Epithelial cell of prostate (primary cell): ENCODE results near the gene CST9L.

Experiments
- DNase-seq: peaks from one replicate; pipeline ENCODE4 v3.0.0-alpha.2; 2011; ENCODE audit warnings: low read depth, low spot score
- H3K27ac ChIP-seq: fragments of 450-650 bp; 2 replicates; pipeline ENCODE4 v1.5.1; 2017; ENCODE audit warnings: mild to moderate bottlenecking

Gene CST9L

GRCh38 chr20:23550227-23550626 lies 18.1 kb downstream of the CST9L start:
- peak; percentile 34 for DNase-seq
- H3K27ac ChIP-seq, result no peak overlapping the region

- no peak for DNase-seq
- no peak overlapping the region for H3K27ac ChIP-seq
Observed at GRCh38 chr20:23548408-23548807, 19.9 kb downstream of the CST9L start.

GRCh38 chr20:23547613-23548012 lies 20.7 kb downstream of the CST9L start:
- no peak overlapping the region for H3K27ac ChIP-seq
- DNase-seq, result no peak

- H3K27ac ChIP-seq, result no peak overlapping the region
- DNase-seq, result no peak
Observed at GRCh38 chr20:23546435-23547144, 21.7 kb downstream of the CST9L start.

GRCh38 chr20:23544133-23544532 lies 24.2 kb downstream of the CST9L start:
- no peak for DNase-seq
- no peak overlapping the region for H3K27ac ChIP-seq

- H3K27ac ChIP-seq, result no peak overlapping the region
- no peak for DNase-seq
Observed at GRCh38 chr20:23542801-23543200, 25.5 kb downstream of the CST9L start.

GRCh38 chr20:23541776-23542175 lies 26.5 kb downstream of the CST9L start:
- peak overlapping the region; percentile 35 for H3K27ac ChIP-seq
- no peak for DNase-seq

- no peak for DNase-seq
- H3K27ac ChIP-seq, result peak overlapping the region; percentile 35
Observed at GRCh38 chr20:23541330-23541729, 27.0 kb downstream of the CST9L start.

GRCh38 chr20:23540624-23541023 lies 27.7 kb downstream of the CST9L start:
- peak overlapping the region; percentile 35 for H3K27ac ChIP-seq
- DNase-seq, result peak; percentile 33

- DNase-seq, result no peak
- no peak overlapping the region for H3K27ac ChIP-seq
Observed at GRCh38 chr20:23537030-23537429, 31.3 kb downstream of the CST9L start.

- no peak for DNase-seq
- no peak overlapping the region for H3K27ac ChIP-seq
Observed at GRCh38 chr20:23536328-23536974, 31.8 kb downstream of the CST9L start.

GRCh38 chr20:23534801-23535593 lies 33.3 kb downstream of the CST9L start:
- H3K27ac ChIP-seq, result no peak overlapping the region
- no peak for DNase-seq

GRCh38 chr20:23533161-23533560 lies 35.1 kb downstream of the CST9L start:
- no peak for DNase-seq
- no peak overlapping the region for H3K27ac ChIP-seq

GRCh38 chr20:23532533-23532932 lies 35.8 kb downstream of the CST9L start:
- no peak overlapping the region for H3K27ac ChIP-seq
- DNase-seq, result no peak

GRCh38 chr20:23530937-23531567 lies 37.2 kb downstream of the CST9L start:
- H3K27ac ChIP-seq, result no peak overlapping the region
- DNase-seq, result no peak

- H3K27ac ChIP-seq, result peak overlapping the region; percentile 48
- DNase-seq, result peak; percentile 39
Observed at GRCh38 chr20:23528867-23529431, 39.3 kb downstream of the CST9L start.

GRCh38 chr20:23526850-23527249 lies 41.4 kb downstream of the CST9L start:
- no peak overlapping the region for H3K27ac ChIP-seq

GRCh38 chr20:23524146-23524545 lies 44.1 kb downstream of the CST9L start:
- no peak overlapping the region for H3K27ac ChIP-seq
- DNase-seq, result no peak

More at GRCh38 chr20:23526850-23527249, 41.4 kb downstream of the CST9L start:
- no peak for DNase-seq

GRCh38 chr20:23520185-23520584 lies 48.1 kb downstream of the CST9L start:
- no peak overlapping the region for H3K27ac ChIP-seq
- no peak for DNase-seq

- no peak overlapping the region for H3K27ac ChIP-seq
- no peak for DNase-seq
Observed at GRCh38 chr20:23519556-23519955, 48.7 kb downstream of the CST9L start.
